HepG2 (cell line): ENCODE measurements around the gene NR3C2. TPM values are rescaled to one million over a fixed set of nuclear protein-coding genes. Genes with fewer than 3 reads are reported as not detected.

Source experiments
- ATAC-seq: fragments of 200-7000 bp; cut with Tn5 transposase; 3 replicates; pipeline ENCODE4 v1.9.1; 2020; ENCODE audit warnings: mild to moderate bottlenecking, moderate library complexity
- BruUV-seq: library from RNA; stranded (reverse); fragments of 400-500 nt; replicated peaks from 2 replicates; lab custom pipeline; 2021; lab: Mats Ljungman, UMichigan
- CTCF ChIA-PET: fragments of 300-600 bp; formaldehyde crosslinking; extraction: SDS; loops from one replicate; lab custom pipeline; 2021; ENCODE audit warnings: low total read pairs, inconsistent platforms, low intra/inter-chr PET ratio; lab: Yijun Ruan, JAX
- POLR2A ChIA-PET: fragments of 350-600 bp; sonication (Branson Sonifier 250); formaldehyde crosslinking; loops from one replicate; lab custom pipeline; 2020; ENCODE audit warnings: antibody characterized with exemption, inconsistent platforms; lab: Yijun Ruan, JAX
- DNase-seq: peaks from one replicate; pipeline ENCODE4 v3.0.0-alpha.2; 2015; ENCODE audit warnings: low spot score
- FAIRE-seq: peaks from 3 replicates; lab custom pipeline; 2011; peaks lifted over from hg19 to GRCh38; lab: Jason Lieb, UNC
- H2AFZ ChIP-seq: one replicate; pipeline ENCODE4 v1.6.1; 2011; ENCODE audit warnings: low read length, inconsistent platforms
- H3K27ac ChIP-seq: fragments of 300-600 bp; 3 replicates; pipeline ENCODE4 v1.8.0; 2011; ENCODE audit warnings: mixed run types, mild to moderate bottlenecking, mixed read lengths, low read length, inconsistent platforms; ENCODE audit not compliant: insufficient read depth; ENCODE audit errors: extremely low read length
- H3K27me3 ChIP-seq, 2 experiments: fragments of 200-600 bp in 1 of 2; 2 replicates in 1 of 2; 3 replicates in 1 of 2; pipeline versions ENCODE4 v1.6.0 to v1.8.0; 2011; ENCODE audit warnings: low read length in 2 of 2, mild to moderate bottlenecking in 2 of 2, moderate library complexity in 2 of 2, inconsistent platforms in 1 of 2; ENCODE audit not compliant: insufficient read depth in 2 of 2, control insufficient read depth in 1 of 2
- H3K36me3 ChIP-seq, 2 experiments: fragments of 200-600 bp in 1 of 2; replicated peaks in 1 of 2; 2 replicates in 1 of 2; 3 replicates in 1 of 2; pipeline versions ENCODE4 v1.5.1 to v1.8.0; 2011; ENCODE audit warnings: low read length in 2 of 2, inconsistent platforms in 1 of 2; ENCODE audit not compliant: insufficient read depth in 2 of 2, control insufficient read depth in 1 of 2
- H3K4me1 ChIP-seq: 2 replicates; pipeline ENCODE4 v1.5.1; 2012; ENCODE audit warnings: low read length, inconsistent platforms; ENCODE audit not compliant: insufficient read depth
- H3K4me2 ChIP-seq: 2 replicates; pipeline ENCODE4 v1.6.0; 2011; ENCODE audit warnings: low read depth, low read length, inconsistent platforms
- H3K4me3 ChIP-seq, 3 experiments: fragments of 200-600 bp in 1 of 3; sonication (generic), shearing (Covaris generic) in 1 of 3; replicated peaks in 1 of 3; 2 replicates each; pipeline ENCODE4 v1.5.1; 2011 to 2016; ENCODE audit warnings: low read length in 3 of 3, inconsistent platforms in 2 of 3, low read depth in 2 of 3, mild to moderate bottlenecking in 2 of 3, control low read depth in 1 of 3, mixed read lengths in 1 of 3; ENCODE audit not compliant: insufficient read depth in 1 of 3
- H3K79me2 ChIP-seq: one replicate; pipeline ENCODE4 v1.6.1; 2011; ENCODE audit warnings: low read length, inconsistent platforms; ENCODE audit not compliant: insufficient read depth
- H3K9ac ChIP-seq: 2 replicates; pipeline ENCODE4 v1.6.0; 2011; ENCODE audit warnings: mild to moderate bottlenecking, low read depth, low read length, inconsistent platforms; ENCODE audit not compliant: insufficient read depth
- H3K9me3 ChIP-seq: 2 replicates; pipeline ENCODE4 v1.5.1; 2012; ENCODE audit warnings: mild to moderate bottlenecking, low read length
- H4K20me1 ChIP-seq: 2 replicates; pipeline ENCODE4 v1.6.0; 2011; ENCODE audit warnings: inconsistent platforms, mild to moderate bottlenecking, low read length, moderate library complexity; ENCODE audit not compliant: insufficient read depth
- IKZF1 ChIP-seq: fragments of 450-650 bp; IDR thresholded peaks from 2 replicates; pipeline ENCODE4 v1.7.1; 2016
- NFATC3 ChIP-seq: sonication (generic); formaldehyde crosslinking; IDR thresholded peaks from 2 replicates; pipeline ENCODE4 v1.5.1; 2020; ENCODE audit warnings: mild to moderate bottlenecking, missing genetic modification reagents
- NR0B2 ChIP-seq: sonication (generic); formaldehyde crosslinking; IDR thresholded peaks from 2 replicates; pipeline ENCODE4 v1.4.0; 2020; ENCODE audit warnings: mild to moderate bottlenecking, missing genetic modification reagents
- RXRB ChIP-seq: IDR thresholded peaks from 2 replicates; pipeline ENCODE4 v1.6.1; 2016; ENCODE audit warnings: borderline replicate concordance, missing genetic modification reagents, missing compliant biosample characterization
- SAFB2 ChIP-seq: sonication (generic); formaldehyde crosslinking; IDR thresholded peaks from 2 replicates; pipeline ENCODE4 v1.5.1; 2020; ENCODE audit warnings: missing genetic modification reagents, low read depth, mild to moderate bottlenecking, borderline replicate concordance
- TEF ChIP-seq: sonication (generic); formaldehyde crosslinking; IDR thresholded peaks from 2 replicates; pipeline ENCODE4 v1.5.0; 2020; ENCODE audit warnings: missing genetic modification reagents
- TSC22D2 ChIP-seq: sonication (generic); formaldehyde crosslinking; IDR thresholded peaks from 2 replicates; pipeline ENCODE4 v1.5.1; 2020; ENCODE audit warnings: missing genetic modification reagents, mild to moderate bottlenecking, borderline replicate concordance
- ZNF12 ChIP-seq: sonication (generic); formaldehyde crosslinking; IDR thresholded peaks from 2 replicates; pipeline ENCODE4 v1.5.0; 2020; ENCODE audit warnings: missing genetic modification reagents
- ZNF280B ChIP-seq: sonication (generic); formaldehyde crosslinking; IDR thresholded peaks from 2 replicates; pipeline ENCODE4 v1.5.0; 2020; ENCODE audit warnings: missing genetic modification reagents, mild to moderate bottlenecking, borderline replicate concordance
- ZNF318 ChIP-seq: sonication (generic); formaldehyde crosslinking; IDR thresholded peaks from 2 replicates; pipeline ENCODE4 v1.4.0; 2020; ENCODE audit warnings: mild to moderate bottlenecking, missing genetic modification reagents
- ZNF512B ChIP-seq: sonication (generic); formaldehyde crosslinking; IDR thresholded peaks from 2 replicates; pipeline ENCODE4 v1.5.1; 2020; ENCODE audit warnings: missing genetic modification reagents, mild to moderate bottlenecking, borderline replicate concordance
- WGBS: methylation state at CpG from one replicate; pipeline ENCODE4 v1.1.6; 2017; ENCODE audit warnings: low lambda C conversion rate; 5-methylcytosine and 5-hydroxymethylcytosine counted together
- in situ Hi-C: cut with HindIII; loops from 2 replicates; pipeline ENCODE4 v1.10.0; 2017; ENCODE audit warnings: low pct_unique_long_range_greater_than_20kb; ENCODE audit not compliant: extremely low pct_ligation_motif_present
- intact Hi-C: fragments of 100-400 bp; cut with micrococcal nuclease; formaldehyde crosslinking; loops from one replicate; pipeline ENCODE4 v1.10.0; 2022; ENCODE audit not compliant: unreplicated experiment
- polyA plus RNA-seq, 8 experiments: library from polyadenylated mRNA; depleted of rRNA in 3 of 8; stranded (reverse) in 7 of 8; unstranded in 1 of 8; fragments of >200 nt; fragmentation: Illumina TruSeq in 4 of 8; extraction: Trizol in 4 of 8; gene quantifications; 2 replicates each; pipeline versions ENCODE4 v1.2.1 to v1.2.3, GENCODE V29; 2011 to 2016; ENCODE audit warnings: low read depth in 4 of 8, missing spikeins in 1 of 8, mixed read lengths in 1 of 8; ENCODE audit not compliant: insufficient read depth in 1 of 8
- total RNA-seq, 5 experiments: library from RNA; depleted of rRNA; stranded (reverse); fragments of >200 nt; fragmentation: Illumina TruSeq; extraction: Trizol; gene quantifications; 2 replicates each; pipeline ENCODE4 v1.2.3, GENCODE V29; 2016; ENCODE audit warnings: low read depth in 1 of 5

NR3C2 gene
- total and polyA plus RNA-seq, 2 of the 13 experiments (the other 11 are each of a cell fraction or from before 2014, with no cell fraction given), result 0.26 to 0.46 TPM

- ChIA-PET POLR2A (no interaction called here), CTCF (no interaction called here)
- FAIRE-seq (no peak), DNase-seq (no peak), ATAC-seq (no peak)
- Histone ChIP-seq H3K9ac (no peak overlapping the region), H3K36me3 (no peaks in the 10 kb centered on the region), H2AFZ (no peak overlapping the region), H3K4me2 (no peak overlapping the region), H4K20me1 (no peaks in the 10 kb centered on the region), H3K27me3 (no peaks in the 10 kb centered on the region; a peak in 1 of 5 replicates), H3K9me3 (no peaks in the 10 kb centered on the region), H3K27ac (no peak overlapping the region), H3K4me3 (no peak overlapping the region), H3K79me2 (no peaks in the 10 kb centered on the region), H3K4me1 (no peaks in the 10 kb centered on the region)
- in situ Hi-C loops (no loop called here), intact Hi-C loops (no loop called here)
- 0% methylated on average over 1 of the region's 1 CpG for WGBS
- BruUV-seq, result no TSS peak
- TF ChIP-seq ZNF512B (CRISPR knock-in tag) (no peak), IKZF1 (no peak), ZNF12 (CRISPR knock-in tag) (no peak), RXRB (CRISPR knock-in tag) (no peak), ZNF318 (CRISPR knock-in tag) (no peak), ZNF280B (CRISPR knock-in tag) (no peak), SAFB2 (CRISPR knock-in tag) (no peak), TEF (CRISPR knock-in tag) (no peak), NR0B2 (no peak), TSC22D2 (CRISPR knock-in tag) (no peak), NFATC3 (CRISPR knock-in tag) (no peak)
These were observed 282.4 kb downstream of the NR3C2 start for GRCh38 chr4:148159793-148160192.
